ENCODE data around the gene ARFGAP1. TPM values are rescaled to one million over a fixed set of nuclear protein-coding genes. Genes with fewer than 3 reads are reported as not detected.

The ARFGAP1 gene
- total RNA-seq, 1 donor from 2014 or later, result 220 TPM

DNA sequence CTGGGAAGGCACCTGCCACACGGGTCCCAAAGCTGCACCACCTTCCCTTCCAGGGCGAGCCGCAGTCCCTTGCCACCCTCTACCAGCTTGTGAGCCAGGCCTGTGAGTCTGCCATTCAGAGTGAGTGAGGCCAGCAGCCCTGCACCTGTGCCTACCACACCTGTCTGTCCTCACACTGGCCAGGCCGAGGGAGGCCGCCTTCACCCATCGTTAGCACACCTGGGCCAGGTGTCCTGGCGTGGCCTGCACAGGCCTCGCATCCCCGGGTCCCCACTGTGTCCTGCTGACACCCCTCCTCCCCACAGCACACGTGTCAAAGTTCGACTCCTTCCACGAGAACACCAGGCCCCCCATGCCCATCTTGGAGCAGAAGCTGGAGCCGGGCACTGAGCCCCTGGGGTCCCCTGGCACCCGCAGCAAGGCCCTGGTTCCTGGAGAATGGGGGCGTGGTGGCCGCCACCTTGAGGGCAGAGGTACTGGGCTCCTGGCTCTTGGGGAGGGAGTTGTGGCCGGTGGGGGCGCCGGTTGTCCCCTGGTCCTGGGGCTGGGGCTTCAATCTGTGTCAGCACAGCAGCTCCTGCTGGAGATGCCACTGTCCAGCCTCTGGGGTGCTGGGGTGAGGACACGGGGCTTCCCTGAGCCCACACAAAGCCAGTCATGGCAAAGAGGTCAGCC lies 55.5 kb downstream of the ARFGAP1 start:
- no peak overlapping the region for H2AFZ ChIP-seq (ENCODE audit: low read depth, low read length)
- Mint-ChIP-seq H3K27ac (ENCODE audit: unreplicated experiment) (no peak overlapping the region), H3K36me3 (ENCODE audit: low read depth, unreplicated experiment) (peaks cover 17% of the 10 kb centered on the region), H3K9me3 (ENCODE audit: unreplicated experiment) (peaks cover 9% of the 10 kb centered on the region), H3K4me1 (ENCODE audit: low read depth, unreplicated experiment) (no peaks in the 10 kb centered on the region), H3K27me3 (ENCODE audit: low read depth, unreplicated experiment) (peaks cover 13% of the 10 kb centered on the region), H3K4me3 (ENCODE audit: unreplicated experiment) (no peak overlapping the region)
- H4K20me1 ChIP-seq (ENCODE audit: insufficient read depth, low read length), result no peaks in the 10 kb centered on the region
- DNase-seq (ENCODE audit: low read depth) (no peak), FAIRE-seq (no peak)
- H3K9me3 ChIP-seq (ENCODE audit: insufficient read depth, low read depth, low read length), result peaks cover 6% of the 10 kb centered on the region
- H3K4me3 ChIP-seq (ENCODE audit: insufficient read depth, low read depth, low read length), result no peak overlapping the region
- TF ChIP-seq EZH2 (IDR thresholded peaks at IDR 0.05; ENCODE audit: insufficient read depth, low read length), result no peak
- TF ChIP-seq, protein P1, sequence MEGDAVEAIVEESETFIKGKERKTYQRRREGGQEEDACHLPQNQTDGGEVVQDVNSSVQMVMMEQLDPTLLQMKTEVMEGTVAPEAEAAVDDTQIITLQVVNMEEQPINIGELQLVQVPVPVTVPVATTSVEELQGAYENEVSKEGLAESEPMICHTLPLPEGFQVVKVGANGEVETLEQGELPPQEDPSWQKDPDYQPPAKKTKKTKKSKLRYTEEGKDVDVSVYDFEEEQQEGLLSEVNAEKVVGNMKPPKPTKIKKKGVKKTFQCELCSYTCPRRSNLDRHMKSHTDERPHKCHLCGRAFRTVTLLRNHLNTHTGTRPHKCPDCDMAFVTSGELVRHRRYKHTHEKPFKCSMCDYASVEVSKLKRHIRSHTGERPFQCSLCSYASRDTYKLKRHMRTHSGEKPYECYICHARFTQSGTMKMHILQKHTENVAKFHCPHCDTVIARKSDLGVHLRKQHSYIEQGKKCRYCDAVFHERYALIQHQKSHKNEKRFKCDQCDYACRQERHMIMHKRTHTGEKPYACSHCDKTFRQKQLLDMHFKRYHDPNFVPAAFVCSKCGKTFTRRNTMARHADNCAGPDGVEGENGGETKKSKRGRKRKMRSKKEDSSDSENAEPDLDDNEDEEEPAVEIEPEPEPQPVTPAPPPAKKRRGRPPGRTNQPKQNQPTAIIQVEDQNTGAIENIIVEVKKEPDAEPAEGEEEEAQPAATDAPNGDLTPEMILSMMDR (IDR thresholded peaks at IDR 0.05; ENCODE audit: insufficient read depth, low read depth, low read length), result no peak
- H3K9ac ChIP-seq (ENCODE audit: low read length), result no peak overlapping the region
- H3K27ac ChIP-seq (ENCODE audit: low read depth, low read length), result no peak overlapping the region
- H3K4me1 ChIP-seq (ENCODE audit: insufficient read depth, low read length), result no peaks in the 10 kb centered on the region
- peaks cover 13% of the 10 kb centered on the region for H3K27me3 ChIP-seq (ENCODE audit: insufficient read depth, low read length)
- H3K79me2 ChIP-seq (ENCODE audit: insufficient read depth, low read length), result no peaks in the 10 kb centered on the region
- no peaks in the 10 kb centered on the region for H3K36me3 ChIP-seq (ENCODE audit: insufficient read depth, low read length)
- no peak overlapping the region for H3K4me2 ChIP-seq (ENCODE audit: low read length)

DNA sequence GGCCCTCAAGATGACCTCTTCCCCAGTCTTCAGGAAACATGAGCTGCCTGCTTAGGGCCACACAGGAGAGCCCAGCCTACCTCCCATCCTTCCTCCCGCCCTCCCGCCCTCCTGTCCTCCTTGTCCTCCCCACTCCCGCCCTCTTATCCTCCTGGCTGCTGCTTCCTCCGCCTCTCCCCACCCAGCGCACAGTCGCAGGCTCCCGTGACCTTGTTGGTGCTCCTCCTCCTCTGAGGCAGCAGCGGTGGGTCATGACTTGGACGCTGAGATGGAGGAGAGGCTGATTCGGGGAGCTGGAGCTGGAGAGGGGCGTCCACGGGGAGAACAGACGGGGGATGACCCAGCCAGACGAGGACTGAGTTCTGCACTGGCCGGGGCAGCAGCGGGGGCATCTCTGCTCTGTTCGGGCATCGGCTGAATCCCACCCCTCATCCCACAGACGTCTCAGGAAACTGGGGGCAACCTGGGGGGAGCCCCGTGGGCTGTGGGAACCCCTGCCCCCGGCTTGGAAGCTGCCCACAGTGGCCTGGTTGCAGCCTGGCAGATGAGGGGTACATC lies 56.2 kb downstream of the ARFGAP1 start:
- Histone ChIP-seq H3K9ac (ENCODE audit: low read length) (no peak overlapping the region), H3K4me2 (ENCODE audit: low read length) (no peak overlapping the region), H3K27me3 (ENCODE audit: insufficient read depth, low read length) (peaks cover 7% of the 10 kb centered on the region), H3K27ac (ENCODE audit: low read depth, low read length) (no peak overlapping the region), H3K9me3 (ENCODE audit: insufficient read depth, low read depth, low read length) (peaks cover 6% of the 10 kb centered on the region), H2AFZ (ENCODE audit: low read depth, low read length) (no peak overlapping the region), H4K20me1 (ENCODE audit: insufficient read depth, low read length) (no peaks in the 10 kb centered on the region), H3K4me3 (ENCODE audit: insufficient read depth, low read depth, low read length) (no peak overlapping the region), H3K79me2 (ENCODE audit: insufficient read depth, low read length) (no peaks in the 10 kb centered on the region), H3K4me1 (ENCODE audit: insufficient read depth, low read length) (no peaks in the 10 kb centered on the region), H3K36me3 (ENCODE audit: insufficient read depth, low read length) (no peaks in the 10 kb centered on the region)
- Mint-ChIP-seq H3K9me3 (ENCODE audit: unreplicated experiment) (peaks cover 7% of the 10 kb centered on the region), H3K4me1 (ENCODE audit: low read depth, unreplicated experiment) (no peaks in the 10 kb centered on the region), H3K36me3 (ENCODE audit: low read depth, unreplicated experiment) (peaks cover 16% of the 10 kb centered on the region), H3K27ac (ENCODE audit: unreplicated experiment) (no peak overlapping the region), H3K27me3 (ENCODE audit: low read depth, unreplicated experiment) (peaks cover 9% of the 10 kb centered on the region), H3K4me3 (ENCODE audit: unreplicated experiment) (no peak overlapping the region)
- no peak for DNase-seq (ENCODE audit: low read depth)
- TF ChIP-seq EZH2 (IDR thresholded peaks at IDR 0.05; ENCODE audit: insufficient read depth, low read length), result no peak
- TF ChIP-seq, protein P1 (IDR thresholded peaks at IDR 0.05; ENCODE audit: insufficient read depth, low read depth, low read length), result no peak
- FAIRE-seq, result no peak
